Measurements from ENCODE around the gene RARB. TPM values are rescaled to one million over a fixed set of nuclear protein-coding genes. Genes with fewer than 3 reads are reported as not detected.

RARB gene
- total RNA-seq, 1 donor from 2014 or later: not detected

- no peak overlapping the region for H3K4me3 Mint-ChIP-seq
- no peaks in the 10 kb centered on the region for H3K27me3 Mint-ChIP-seq (ENCODE audit: insufficient read depth)
- H3K36me3 Mint-ChIP-seq (ENCODE audit: low read depth): no peaks in the 10 kb centered on the region
- no peak for DNase-seq (ENCODE audit: low spot score)
- intact Hi-C loops (cut with micrococcal nuclease): no loop called here
- H3K9me3 Mint-ChIP-seq: peaks cover 27% of the 10 kb centered on the region
- no peak overlapping the region for H3K27ac Mint-ChIP-seq
- H3K4me1 Mint-ChIP-seq (ENCODE audit: low read depth): no peaks in the 10 kb centered on the region
Observed at GRCh38 chr3:25493246-25493645, 65.2 kb downstream of the RARB start.

GRCh38 chr3:25493786-25494185, 65.7 kb downstream of the RARB start:
- H3K36me3 Mint-ChIP-seq (ENCODE audit: low read depth): no peaks in the 10 kb centered on the region
- H3K27me3 Mint-ChIP-seq (ENCODE audit: insufficient read depth): no peaks in the 10 kb centered on the region
- no peak overlapping the region for H3K27ac Mint-ChIP-seq
- intact Hi-C loops (cut with micrococcal nuclease): no loop called here
- DNase-seq (ENCODE audit: low spot score): no peak
- H3K4me1 Mint-ChIP-seq (ENCODE audit: low read depth): no peaks in the 10 kb centered on the region
- H3K9me3 Mint-ChIP-seq: peaks cover 27% of the 10 kb centered on the region
- no peak overlapping the region for H3K4me3 Mint-ChIP-seq

GRCh38 chr3:25495304-25495703, 67.2 kb downstream of the RARB start:
- H3K36me3 Mint-ChIP-seq (ENCODE audit: low read depth): no peaks in the 10 kb centered on the region

GRCh38 chr3:25495726-25496253, 67.7 kb downstream of the RARB start:
- no peak for DNase-seq (ENCODE audit: low spot score)
- H3K4me1 Mint-ChIP-seq (ENCODE audit: low read depth): no peaks in the 10 kb centered on the region
- H3K36me3 Mint-ChIP-seq (ENCODE audit: low read depth): no peaks in the 10 kb centered on the region
- no peaks in the 10 kb centered on the region for H3K27me3 Mint-ChIP-seq (ENCODE audit: insufficient read depth)
- intact Hi-C loops (cut with micrococcal nuclease): no loop called here
- no peak overlapping the region for H3K27ac Mint-ChIP-seq
- peaks cover 29% of the 10 kb centered on the region for H3K9me3 Mint-ChIP-seq
- H3K4me3 Mint-ChIP-seq: no peak overlapping the region

More at GRCh38 chr3:25495304-25495703, 67.2 kb downstream of the RARB start:
- intact Hi-C loops (cut with micrococcal nuclease): no loop called here
- H3K27me3 Mint-ChIP-seq (ENCODE audit: insufficient read depth): no peaks in the 10 kb centered on the region
- H3K4me3 Mint-ChIP-seq: no peak overlapping the region
- H3K27ac Mint-ChIP-seq: no peak overlapping the region
- no peaks in the 10 kb centered on the region for H3K4me1 Mint-ChIP-seq (ENCODE audit: low read depth)
- no peak for DNase-seq (ENCODE audit: low spot score)
- peaks cover 29% of the 10 kb centered on the region for H3K9me3 Mint-ChIP-seq

GRCh38 chr3:25497096-25497495, 69.0 kb downstream of the RARB start:
- Mint-ChIP-seq H3K4me3 (no peak overlapping the region), H3K4me1 (ENCODE audit: low read depth) (no peaks in the 10 kb centered on the region), H3K36me3 (ENCODE audit: low read depth) (no peaks in the 10 kb centered on the region), H3K27ac (no peak overlapping the region), H3K9me3 (peaks cover 29% of the 10 kb centered on the region), H3K27me3 (ENCODE audit: insufficient read depth) (no peaks in the 10 kb centered on the region)
- no peak for DNase-seq (ENCODE audit: low spot score)
- intact Hi-C loops (cut with micrococcal nuclease): no loop called here

- Mint-ChIP-seq H3K4me1 (ENCODE audit: low read depth) (no peaks in the 10 kb centered on the region), H3K27ac (no peak overlapping the region), H3K4me3 (no peak overlapping the region), H3K9me3 (peaks cover 10% of the 10 kb centered on the region), H3K36me3 (ENCODE audit: low read depth) (no peaks in the 10 kb centered on the region), H3K27me3 (ENCODE audit: insufficient read depth) (no peaks in the 10 kb centered on the region)
- DNase-seq (ENCODE audit: low spot score): no peak
- intact Hi-C loops (cut with micrococcal nuclease): no loop called here
Observed at GRCh38 chr3:25500706-25501210, 72.7 kb downstream of the RARB start.

GRCh38 chr3:25502233-25502632, 74.2 kb downstream of the RARB start:
- DNase-seq (ENCODE audit: low spot score): no peak
- no peaks in the 10 kb centered on the region for H3K27me3 Mint-ChIP-seq (ENCODE audit: insufficient read depth)
- H3K4me1 Mint-ChIP-seq (ENCODE audit: low read depth): no peaks in the 10 kb centered on the region
- H3K9me3 Mint-ChIP-seq: peaks cover 7% of the 10 kb centered on the region
- H3K27ac Mint-ChIP-seq: no peak overlapping the region
- H3K4me3 Mint-ChIP-seq: no peak overlapping the region
- H3K36me3 Mint-ChIP-seq (ENCODE audit: low read depth): no peaks in the 10 kb centered on the region
- intact Hi-C loops (cut with micrococcal nuclease): no loop called here

GRCh38 chr3:25503898-25504301, 75.8 kb downstream of the RARB start:
- no peaks in the 10 kb centered on the region for H3K36me3 Mint-ChIP-seq (ENCODE audit: low read depth)
- no peaks in the 10 kb centered on the region for H3K4me1 Mint-ChIP-seq (ENCODE audit: low read depth)
- no peak overlapping the region for H3K4me3 Mint-ChIP-seq
- H3K9me3 Mint-ChIP-seq: peaks cover 3% of the 10 kb centered on the region
- intact Hi-C loops (cut with micrococcal nuclease): no loop called here
- no peak for DNase-seq (ENCODE audit: low spot score)
- H3K27ac Mint-ChIP-seq: no peak overlapping the region
- no peaks in the 10 kb centered on the region for H3K27me3 Mint-ChIP-seq (ENCODE audit: insufficient read depth)

- Mint-ChIP-seq H3K4me1 (ENCODE audit: low read depth) (no peaks in the 10 kb centered on the region), H3K36me3 (ENCODE audit: low read depth) (no peaks in the 10 kb centered on the region), H3K4me3 (no peak overlapping the region), H3K9me3 (no peaks in the 10 kb centered on the region), H3K27ac (no peak overlapping the region), H3K27me3 (ENCODE audit: insufficient read depth) (no peaks in the 10 kb centered on the region)
- no peak for DNase-seq (ENCODE audit: low spot score)
- intact Hi-C loops (cut with micrococcal nuclease): no loop called here
Observed at GRCh38 chr3:25505581-25505980, 77.5 kb downstream of the RARB start.

GRCh38 chr3:25507811-25508210, 79.7 kb downstream of the RARB start:
- H3K27ac Mint-ChIP-seq: no peak overlapping the region
- H3K27me3 Mint-ChIP-seq (ENCODE audit: insufficient read depth): no peaks in the 10 kb centered on the region

GRCh38 chr3:25508433-25508832, 80.4 kb downstream of the RARB start:
- no peaks in the 10 kb centered on the region for H3K27me3 Mint-ChIP-seq (ENCODE audit: insufficient read depth)
- no peak overlapping the region for H3K4me3 Mint-ChIP-seq
- no peak overlapping the region for H3K27ac Mint-ChIP-seq
- no peak for DNase-seq (ENCODE audit: low spot score)
- H3K4me1 Mint-ChIP-seq (ENCODE audit: low read depth): no peaks in the 10 kb centered on the region
- intact Hi-C loops (cut with micrococcal nuclease): no loop called here
- H3K36me3 Mint-ChIP-seq (ENCODE audit: low read depth): no peaks in the 10 kb centered on the region
- H3K9me3 Mint-ChIP-seq: no peaks in the 10 kb centered on the region

More at GRCh38 chr3:25507811-25508210, 79.7 kb downstream of the RARB start:
- DNase-seq (ENCODE audit: low spot score): no peak
- no peaks in the 10 kb centered on the region for H3K36me3 Mint-ChIP-seq (ENCODE audit: low read depth)
- no peaks in the 10 kb centered on the region for H3K4me1 Mint-ChIP-seq (ENCODE audit: low read depth)
- no peaks in the 10 kb centered on the region for H3K9me3 Mint-ChIP-seq
- no peak overlapping the region for H3K4me3 Mint-ChIP-seq
- intact Hi-C loops (cut with micrococcal nuclease): no loop called here

GRCh38 chr3:25508901-25509300, 80.8 kb downstream of the RARB start:
- Mint-ChIP-seq H3K27me3 (ENCODE audit: insufficient read depth) (no peaks in the 10 kb centered on the region), H3K36me3 (ENCODE audit: low read depth) (no peaks in the 10 kb centered on the region), H3K4me3 (no peak overlapping the region), H3K9me3 (no peaks in the 10 kb centered on the region), H3K4me1 (ENCODE audit: low read depth) (no peaks in the 10 kb centered on the region), H3K27ac (no peak overlapping the region)
- no peak for DNase-seq (ENCODE audit: low spot score)
- intact Hi-C loops (cut with micrococcal nuclease): no loop called here

GRCh38 chr3:25510797-25511196, 82.7 kb downstream of the RARB start:
- DNase-seq (ENCODE audit: low spot score): no peak
- Mint-ChIP-seq H3K4me3 (no peak overlapping the region), H3K27me3 (ENCODE audit: insufficient read depth) (no peaks in the 10 kb centered on the region), H3K27ac (no peak overlapping the region), H3K36me3 (ENCODE audit: low read depth) (no peaks in the 10 kb centered on the region), H3K9me3 (no peaks in the 10 kb centered on the region), H3K4me1 (ENCODE audit: low read depth) (no peaks in the 10 kb centered on the region)
- intact Hi-C loops (cut with micrococcal nuclease): no loop called here

Data from activated T-helper 1 cell treated with anti-CD3 and anti-CD28 coated beads, Interleukin-12 subunit alpha, Interleukin-12 subunit beta, Interleukin-2, Interleukin-4 antibody, amounts not matched to agents 30 ng/mL and 10 ng/mL and 1 ng/mL, durations not matched to agents 14 hours and 24 hours and 36 hours (primary cell).